ENCODE results near the gene PKIB.
"Not testable (repeated sequence)": the region's sequence is repeated elsewhere in the genome, so short reads cannot be mapped to it uniquely, and the experiment has no call there.

PKIB gene

GRCh38 chr6:122713138-122713537 is 102.9 kb downstream of the PKIB start:
- DNase-seq: no peak

GRCh38 chr6:122714059-122714458 is 103.9 kb downstream of the PKIB start:
- DNase-seq: no peak

- DNase-seq: no peak
Observed at GRCh38 chr6:122715725-122716124, 105.5 kb downstream of the PKIB start.

- DNase-seq: no peak
Observed at GRCh38 chr6:122717350-122717749, 107.1 kb downstream of the PKIB start.

- DNase-seq: no peak
Observed at GRCh38 chr6:122718616-122719015, 108.4 kb downstream of the PKIB start.

- DNase-seq: no peak
Observed at GRCh38 chr6:122719176-122719575, 109.0 kb downstream of the PKIB start.

- DNase-seq: no peak
Observed at GRCh38 chr6:122722746-122723145, 112.5 kb downstream of the PKIB start.

- DNase-seq: no peak
Observed at GRCh38 chr6:122726649-122727048, 116.4 kb downstream of the PKIB start.

GRCh38 chr6:122727244-122727643 is 117.0 kb downstream of the PKIB start:
- no peak for DNase-seq

GRCh38 chr6:122730334-122730733 is 120.1 kb downstream of the PKIB start:
- DNase-seq: no peak

GRCh38 chr6:122730775-122731386 is 120.7 kb downstream of the PKIB start:
- no peak for DNase-seq

- DNase-seq: no peak
Observed at GRCh38 chr6:122733259-122733658, 123.1 kb downstream of the PKIB start.

GRCh38 chr6:122734529-122735395 is 124.6 kb downstream of the PKIB start:
- no peak for DNase-seq

- no peak for DNase-seq
Observed at GRCh38 chr6:122735582-122735981, 125.4 kb downstream of the PKIB start.

GRCh38 chr6:122736163-122736562 is 126.0 kb downstream of the PKIB start:
- DNase-seq: no peak

GRCh38 chr6:122736616-122737015 is 126.4 kb downstream of the PKIB start:
- no peak for DNase-seq

GRCh38 chr6:122740091-122740490 is 129.9 kb downstream of the PKIB start:
- no peak for DNase-seq

GRCh38 chr6:122740936-122741335 is 130.7 kb downstream of the PKIB start:
- no peak for DNase-seq

- not testable (repeated sequence) for DNase-seq
Observed at GRCh38 chr6:122744247-122744646, 134.0 kb downstream of the PKIB start.

- DNase-seq: not testable (repeated sequence)
Observed at GRCh38 chr6:122744856-122745255, 134.7 kb downstream of the PKIB start.

- DNase-seq: no peak
Observed at GRCh38 chr6:122746688-122747087, 136.5 kb downstream of the PKIB start.

GRCh38 chr6:122747573-122747972 is 137.4 kb downstream of the PKIB start:
- DNase-seq: no peak

- DNase-seq: not testable (repeated sequence)
Observed at GRCh38 chr6:122748945-122749344, 138.7 kb downstream of the PKIB start.

GRCh38 chr6:122749451-122750050 is 139.3 kb downstream of the PKIB start:
- DNase-seq: no peak

Measured in stimulated activated CD4-positive, alpha-beta T cell treated with anti-CD3 and anti-CD28 coated beads, Interleukin-4, amount 100 ng/mL, for 1 hour (primary cell).